ENCODE results near the gene SH3PXD2A.
"Not testable (repeated sequence)": the region's sequence is repeated elsewhere in the genome, so short reads cannot be mapped to it uniquely, and the experiment has no call there.

The SH3PXD2A gene

GRCh38 chr10:103763374-103764202 is 91.8 kb downstream of the SH3PXD2A start:
- no peak for DNase-seq

GRCh38 chr10:103762916-103763315 is 92.5 kb downstream of the SH3PXD2A start:
- DNase-seq, result no peak

- no peak for DNase-seq
These were observed 93.2 kb downstream of the SH3PXD2A start for GRCh38 chr10:103762162-103762561.

- DNase-seq, result no peak
These were observed 94.1 kb downstream of the SH3PXD2A start for GRCh38 chr10:103761075-103761920.

- DNase-seq, result not testable (repeated sequence)
These were observed 95.1 kb downstream of the SH3PXD2A start for GRCh38 chr10:103760233-103760632.

- no peak for DNase-seq
These were observed 96.1 kb downstream of the SH3PXD2A start for GRCh38 chr10:103759100-103759781.

GRCh38 chr10:103758294-103758681 is 97.1 kb downstream of the SH3PXD2A start:
- no peak for DNase-seq

GRCh38 chr10:103757531-103758293 is 97.7 kb downstream of the SH3PXD2A start:
- DNase-seq, result no peak

GRCh38 chr10:103756277-103756869 is 99.0 kb downstream of the SH3PXD2A start:
- no peak for DNase-seq

GRCh38 chr10:103752680-103753248 is 102.6 kb downstream of the SH3PXD2A start:
- no peak for DNase-seq

- DNase-seq, result no peak
These were observed 103.6 kb downstream of the SH3PXD2A start for GRCh38 chr10:103751667-103752290.

- no peak for DNase-seq
These were observed 104.5 kb downstream of the SH3PXD2A start for GRCh38 chr10:103750836-103751235.

GRCh38 chr10:103749779-103750178 is 105.6 kb downstream of the SH3PXD2A start:
- no peak for DNase-seq

GRCh38 chr10:103748020-103748419 is 107.4 kb downstream of the SH3PXD2A start:
- DNase-seq, result no peak

GRCh38 chr10:103747193-103747865 is 108.0 kb downstream of the SH3PXD2A start:
- no peak for DNase-seq

- DNase-seq, result no peak
These were observed 108.8 kb downstream of the SH3PXD2A start for GRCh38 chr10:103746598-103746997.

- DNase-seq, result no peak
These were observed 109.8 kb downstream of the SH3PXD2A start for GRCh38 chr10:103745341-103746247.

- no peak for DNase-seq
These were observed 112.6 kb downstream of the SH3PXD2A start for GRCh38 chr10:103742824-103743223.

GRCh38 chr10:103740611-103741010 is 114.8 kb downstream of the SH3PXD2A start:
- DNase-seq, result no peak

Measured in NCI-H1436 treated with DMSO at 0.1 percent for 48 hours (cell line).